Prostate gland (tissue), 2 donors: ENCODE data around the gene SLC16A5.

Experiments
- CTCF ChIP-seq, 4 experiments: fragments of 200-600 bp in 2 of 4; fragments of 450-650 bp in 2 of 4; sonication (generic) in 2 of 4; IDR thresholded peaks; 1 replicate in 3 of 4; 2 replicates in 1 of 4; pipeline ENCODE4 v1.5.1; 2016 to 2019; ENCODE audit warnings: antibody characterized with exemption in 4 of 4, mild to moderate bottlenecking in 2 of 4, moderate library complexity in 2 of 4
- POLR2A ChIP-seq: fragments of 450-650 bp; IDR thresholded peaks from one replicate; pipeline ENCODE4 v1.6.1; 2016; ENCODE audit warnings: antibody characterized with exemption, mild to moderate bottlenecking
- POLR2AphosphoS5 ChIP-seq: sonication (generic); formaldehyde crosslinking; IDR thresholded peaks from one replicate; pipeline ENCODE4 v1.6.1; 2017; ENCODE audit warnings: antibody characterized with exemption

GRCh38 chr17:75135946-75136345 is 48.2 kb downstream of the SLC16A5 start:
- peak in 1 of 4 experiments; percentile 32 for TF ChIP-seq CTCF (IDR thresholded peaks at IDR 0.05)
- no peak for TF ChIP-seq POLR2A
- no peak for TF ChIP-seq POLR2AphosphoS5
